ENCODE measurements around the gene SLX9.

DNA sequence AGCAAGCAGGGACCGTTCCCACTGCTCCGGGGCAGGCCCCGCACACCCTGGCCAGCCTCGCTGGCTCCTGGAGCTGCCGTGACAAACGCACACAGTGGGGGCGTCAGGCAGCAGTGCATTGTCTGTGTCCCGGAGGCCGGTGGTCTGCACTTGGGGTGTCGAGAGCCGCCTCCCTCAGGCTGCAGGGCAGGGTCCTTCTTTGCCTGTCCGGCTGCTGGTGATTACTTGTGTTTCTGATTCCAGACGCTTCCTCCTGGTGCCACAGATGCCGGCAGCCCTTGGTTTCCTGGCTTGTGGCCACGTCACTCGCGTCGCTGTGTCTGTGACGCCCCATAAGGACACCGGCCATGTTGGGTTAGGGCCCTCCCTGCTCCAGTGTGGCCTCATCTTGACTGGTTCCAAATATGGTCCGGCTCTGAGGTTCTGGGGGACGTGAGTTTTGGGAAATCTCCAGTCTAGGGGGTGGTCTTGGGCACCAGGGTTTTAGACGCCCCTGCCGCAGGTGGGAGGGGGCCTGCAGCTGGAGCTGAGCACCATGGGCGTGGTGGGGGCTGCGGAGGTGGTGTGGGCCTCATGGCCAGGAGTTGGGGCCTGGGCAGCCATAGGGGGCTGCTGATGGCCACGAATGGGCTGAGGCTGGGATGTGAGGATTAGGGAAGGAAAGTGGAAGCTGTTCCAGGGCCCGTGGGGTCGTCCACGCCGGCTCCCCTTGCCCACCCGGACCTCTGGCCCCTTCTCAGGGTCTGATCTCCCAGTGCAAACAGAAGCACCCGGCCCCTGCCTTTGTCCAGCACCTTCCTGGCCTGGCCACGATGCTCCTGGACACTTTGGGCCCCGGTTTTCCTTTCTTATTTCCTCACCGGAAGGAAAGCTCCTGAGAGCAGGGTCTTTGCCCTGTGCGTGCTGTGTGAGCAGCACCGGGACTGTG, 41.0 kb downstream of the SLX9 start:
- TF ChIP-seq POLR2AphosphoS5 (IDR thresholded peaks at IDR 0.05; ENCODE audit: low read depth, low read length) (no peak), POLR2A (IDR thresholded peaks at IDR 0.05; ENCODE audit: low read depth, low read length) (no peak), TAF1 (IDR thresholded peaks at IDR 0.05; ENCODE audit: borderline replicate concordance, low read depth, low read length) (no peak)
